GM19099 (cell line): Measurements from ENCODE around the gene ARHGEF4.

ENCODE experiments used
- POLR2A ChIP-seq: IDR thresholded peaks from 3 replicates; pipeline ENCODE4 v1.6.1; 2011; ENCODE audit warnings: low read depth; ENCODE audit not compliant: insufficient read length; ENCODE audit errors: extremely low read depth

Gene ARHGEF4

DNA sequence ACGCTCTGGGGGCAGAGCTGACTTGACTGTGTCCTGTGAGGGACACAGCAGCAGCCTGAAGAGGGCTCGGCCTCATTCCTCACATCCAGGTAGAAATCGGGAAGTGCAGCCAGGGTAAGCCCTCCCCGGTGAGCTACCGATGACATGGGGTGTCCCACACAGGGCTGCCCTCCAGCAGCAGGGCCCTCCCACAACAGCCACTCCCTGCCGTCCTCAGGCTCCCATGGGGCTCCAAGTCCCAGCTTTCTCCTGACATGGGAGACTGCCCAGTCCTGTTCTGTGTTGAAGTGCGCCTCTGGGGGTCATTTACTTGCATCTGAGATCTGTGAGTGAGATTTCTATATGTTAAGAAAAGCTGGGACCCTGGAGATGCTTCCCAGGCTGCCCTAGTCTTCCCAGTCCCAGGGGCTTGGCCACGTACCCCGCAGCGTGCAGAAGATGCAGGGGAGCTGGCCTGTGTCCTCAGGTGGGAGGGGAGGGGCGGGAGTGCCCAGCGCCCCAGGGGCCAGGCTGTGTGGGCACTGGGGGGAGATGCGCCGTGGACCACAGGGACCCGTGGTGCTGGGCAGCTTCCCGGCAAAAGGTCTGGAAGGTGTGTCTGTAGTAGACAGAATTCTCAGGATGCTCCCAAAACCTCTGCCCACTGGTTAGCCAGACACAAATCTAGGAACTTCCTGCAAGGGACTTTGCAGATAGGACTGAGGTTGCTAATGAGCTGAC is 168.7 kb downstream of the ARHGEF4 start:
- TF ChIP-seq POLR2A, result no peak

DNA sequence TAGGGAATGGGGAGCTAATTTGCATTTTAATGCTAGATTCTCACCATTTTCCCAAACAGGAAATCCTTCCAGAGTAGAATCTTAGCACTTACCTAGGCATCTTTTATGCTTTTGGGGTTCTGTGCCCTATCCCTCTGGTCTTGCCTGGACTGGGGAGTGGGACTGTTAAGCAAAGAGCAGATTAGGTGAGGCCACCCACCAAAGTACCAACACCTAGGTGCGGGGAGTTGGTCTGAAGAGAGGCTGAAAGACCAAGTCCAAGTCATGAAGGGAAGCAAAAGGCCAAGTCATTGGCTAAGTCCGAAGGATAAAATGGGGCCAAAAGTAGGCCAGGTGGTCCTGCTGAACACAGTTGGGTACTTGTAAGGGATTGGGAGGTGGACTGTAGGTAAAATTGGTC is 169.8 kb downstream of the ARHGEF4 start:
- no peak for TF ChIP-seq POLR2A

DNA sequence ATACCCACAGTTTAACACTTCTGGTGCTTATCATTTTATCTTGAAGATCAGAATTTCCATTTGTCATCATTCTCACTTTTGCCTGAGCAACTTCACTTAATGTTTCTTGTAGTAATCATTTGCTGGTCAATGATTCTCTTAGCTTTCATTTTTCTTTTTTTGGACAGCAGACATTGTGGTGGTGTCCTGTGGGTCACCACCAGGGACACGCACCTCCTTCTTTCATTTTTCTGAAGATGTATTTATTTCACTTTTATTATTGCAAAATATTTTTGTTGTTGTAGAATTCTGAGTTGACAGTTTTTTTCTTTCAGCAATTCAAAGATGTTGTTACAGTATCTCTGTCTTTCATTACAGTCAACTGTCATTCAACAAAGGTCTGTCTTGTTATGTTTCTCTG is 172.3 kb downstream of the ARHGEF4 start:
- no peak for TF ChIP-seq POLR2A

DNA sequence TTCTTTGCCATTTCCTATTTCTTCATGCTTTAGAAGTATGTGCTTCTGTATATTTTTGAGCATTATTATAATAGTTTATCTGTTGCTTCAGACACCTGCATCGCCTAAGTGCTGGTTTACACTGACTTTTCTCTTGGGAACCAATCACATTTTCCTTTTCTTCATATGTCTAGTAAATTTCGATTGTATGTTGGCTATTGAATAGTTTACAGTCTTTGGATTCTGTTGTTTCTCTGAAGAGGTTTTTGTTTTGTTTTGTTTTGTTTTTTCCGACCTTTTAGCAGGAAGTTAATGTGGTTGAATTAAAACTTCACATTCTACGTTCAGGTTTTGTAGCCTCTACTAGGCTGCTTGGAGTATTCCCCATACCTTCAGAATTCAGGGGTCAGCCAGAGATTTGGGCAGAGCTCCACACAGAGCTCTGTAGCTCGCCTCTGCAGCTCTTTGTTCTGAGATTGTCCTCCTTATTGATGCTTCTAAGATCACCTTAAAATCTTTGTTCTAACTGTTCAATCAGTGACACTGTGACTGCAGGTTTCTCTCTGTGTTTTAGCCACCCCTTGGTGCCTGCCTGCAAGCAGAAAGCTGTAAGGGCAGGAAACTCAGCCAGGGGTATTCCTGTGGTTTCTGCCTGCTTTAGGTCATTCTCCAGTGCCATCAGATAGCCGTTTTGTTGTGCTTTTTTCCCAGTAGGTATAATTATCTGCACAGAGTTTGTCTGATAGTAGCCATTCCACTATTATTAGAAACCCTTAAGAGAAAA is 173.2 kb downstream of the ARHGEF4 start:
- no peak for TF ChIP-seq POLR2A

DNA sequence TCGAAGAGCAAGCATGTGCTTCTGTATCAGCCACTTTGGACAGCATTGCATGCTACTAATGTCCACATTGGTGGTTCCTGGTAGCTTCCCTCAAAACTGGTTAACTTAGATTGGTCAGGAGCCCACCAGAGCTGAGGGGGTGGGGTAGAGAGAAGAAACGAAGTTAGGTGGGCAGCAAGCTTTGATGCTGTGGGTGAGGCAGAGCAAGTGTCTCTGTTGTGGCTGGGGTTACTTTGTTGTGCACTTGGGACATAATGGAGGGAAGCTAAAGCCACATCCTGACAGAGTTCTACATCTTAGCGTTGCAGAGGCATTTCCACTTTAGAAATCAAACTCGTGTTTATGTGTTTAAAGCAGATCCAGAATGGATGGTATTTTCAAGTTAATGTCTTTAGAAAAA is 173.9 kb downstream of the ARHGEF4 start:
- no peak for TF ChIP-seq POLR2A

DNA sequence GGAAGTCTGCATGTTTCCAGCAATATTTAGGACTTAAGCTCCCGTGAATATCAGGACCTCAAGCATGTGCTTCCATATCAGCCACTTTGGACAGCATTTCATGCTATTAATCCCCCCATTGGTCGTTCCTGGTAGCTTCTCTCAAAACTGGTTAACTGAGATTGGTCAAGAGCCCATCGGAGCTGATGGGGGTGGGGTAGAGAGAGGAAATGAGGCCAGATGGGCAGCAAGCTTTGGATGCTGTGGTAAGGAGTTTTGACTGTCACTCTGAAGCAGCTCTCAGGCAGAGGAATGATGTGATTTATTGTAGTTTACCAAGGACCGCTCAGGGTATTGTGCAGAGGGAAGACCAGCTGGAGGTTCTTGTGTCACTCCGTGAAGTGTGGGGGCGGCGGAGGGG is 174.8 kb downstream of the ARHGEF4 start:
- no peak for TF ChIP-seq POLR2A

DNA sequence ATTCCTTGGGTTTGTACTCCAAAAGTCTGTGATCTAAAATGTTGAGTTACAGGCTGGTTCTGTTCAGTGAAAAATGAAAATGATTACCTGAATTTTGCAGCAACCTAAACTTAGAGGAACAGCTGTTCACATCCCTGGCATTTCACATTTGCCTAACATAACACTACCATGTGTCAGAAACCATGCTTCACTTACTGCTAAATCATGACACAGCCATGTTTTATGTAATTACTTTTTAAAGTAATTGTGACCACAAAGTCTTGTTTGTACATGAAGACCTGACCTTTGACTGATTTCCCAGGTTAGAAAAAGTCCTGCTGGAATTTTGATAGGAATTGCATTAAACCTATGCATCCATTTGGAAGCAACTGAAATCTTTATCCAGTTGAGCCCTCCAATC is 177.4 kb downstream of the ARHGEF4 start:
- TF ChIP-seq POLR2A, result no peak

DNA sequence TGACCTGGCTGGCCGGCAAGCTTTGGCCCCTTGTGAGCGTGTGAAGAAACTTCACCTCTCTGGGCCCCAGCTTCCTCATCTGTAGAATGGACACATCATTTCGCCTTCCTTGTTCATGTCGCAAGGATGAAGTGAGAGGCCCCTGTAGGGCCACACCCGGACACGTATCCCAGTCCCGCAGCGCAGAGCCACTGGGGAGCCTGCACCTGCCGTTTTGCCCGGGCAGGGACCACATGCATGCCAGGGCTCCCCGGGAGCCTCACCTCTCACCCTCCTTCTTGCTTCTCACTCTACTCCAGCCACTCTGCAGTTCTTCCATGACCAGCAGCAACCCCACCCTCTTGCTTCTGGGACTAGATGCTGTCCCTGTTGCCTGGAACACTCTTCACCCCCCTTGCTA is 179.1 kb downstream of the ARHGEF4 start:
- TF ChIP-seq POLR2A, result no peak

DNA sequence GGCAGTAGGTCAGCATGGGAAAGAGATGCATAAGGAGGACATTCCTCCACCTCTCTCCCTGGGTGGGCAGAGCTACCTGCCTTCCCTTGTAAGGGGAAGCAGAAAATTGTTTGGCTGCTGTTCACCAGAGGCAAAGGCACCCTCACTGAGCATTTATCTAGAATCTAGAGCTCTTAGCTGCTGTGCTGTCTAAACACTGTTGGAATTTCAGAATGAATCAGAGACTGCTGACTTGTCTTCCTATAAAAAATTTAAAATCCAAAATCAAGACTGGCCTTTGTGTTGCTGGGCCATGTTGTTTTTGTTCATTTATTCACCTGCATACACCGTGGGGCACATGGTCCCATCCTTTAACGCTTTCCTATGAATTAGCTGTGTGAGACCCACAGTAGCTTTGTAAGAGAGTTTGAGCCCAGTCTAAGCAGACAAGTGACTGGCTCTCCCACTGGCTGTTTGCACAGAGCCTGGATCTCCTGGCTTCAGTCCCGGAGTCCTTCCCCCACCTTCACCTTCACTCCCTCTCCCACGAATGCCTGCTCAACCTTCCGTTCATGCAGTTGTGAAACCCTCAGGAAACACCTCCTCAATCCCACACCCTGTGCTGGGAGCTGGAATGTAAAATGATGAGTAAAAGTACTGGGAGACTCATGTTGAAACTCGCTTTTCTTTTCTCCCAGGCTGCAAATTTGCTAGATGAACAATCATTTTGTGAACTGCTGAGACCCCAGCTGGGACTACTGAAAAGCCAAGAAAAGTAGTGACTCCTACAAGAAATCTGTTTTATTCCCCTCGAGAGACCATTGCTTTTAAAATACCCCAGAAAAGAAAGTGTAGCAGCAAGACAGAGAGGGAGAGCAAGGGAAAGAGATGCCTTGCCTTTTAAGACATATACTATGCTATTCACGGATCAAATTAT is 180.4 kb downstream of the ARHGEF4 start:
- TF ChIP-seq POLR2A, result no peak

DNA sequence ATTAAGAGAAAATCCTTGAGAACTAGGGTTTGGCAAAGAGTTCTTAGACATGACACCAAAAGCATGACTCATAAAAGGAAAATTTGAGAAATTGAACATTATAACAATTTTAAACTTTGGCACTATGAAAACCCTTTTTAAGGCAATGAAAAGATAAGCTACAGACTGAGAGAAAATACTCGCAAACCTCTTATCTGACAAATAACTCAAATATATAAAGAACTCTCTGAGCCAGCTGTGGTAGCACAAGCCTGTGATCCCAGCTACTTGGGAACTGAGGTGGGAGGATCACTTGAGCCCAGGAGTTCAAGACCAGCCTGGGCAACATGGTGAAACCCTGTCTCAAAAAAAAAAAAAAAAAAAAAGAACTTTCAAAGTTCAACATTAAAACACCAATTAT is 186.0 kb downstream of the ARHGEF4 start:
- no peak for TF ChIP-seq POLR2A

DNA sequence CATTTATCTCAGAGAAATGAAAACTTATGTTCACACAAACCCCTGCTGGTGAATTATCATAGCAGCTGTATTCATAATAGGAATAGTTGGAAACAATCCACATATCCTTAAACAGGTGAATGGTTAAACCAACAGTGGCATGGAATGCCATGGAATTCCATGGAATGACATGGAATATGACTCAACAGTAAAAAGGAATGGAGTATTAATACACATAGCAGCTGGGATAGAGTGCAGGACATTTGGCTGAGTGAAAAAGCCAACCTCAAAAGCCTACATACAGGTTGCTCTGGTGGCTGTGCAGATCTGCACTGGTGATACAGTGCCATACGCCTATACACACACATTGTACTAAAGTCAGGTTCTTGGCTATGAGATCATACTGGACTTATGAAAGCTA is 187.0 kb downstream of the ARHGEF4 start:
- no peak for TF ChIP-seq POLR2A

DNA sequence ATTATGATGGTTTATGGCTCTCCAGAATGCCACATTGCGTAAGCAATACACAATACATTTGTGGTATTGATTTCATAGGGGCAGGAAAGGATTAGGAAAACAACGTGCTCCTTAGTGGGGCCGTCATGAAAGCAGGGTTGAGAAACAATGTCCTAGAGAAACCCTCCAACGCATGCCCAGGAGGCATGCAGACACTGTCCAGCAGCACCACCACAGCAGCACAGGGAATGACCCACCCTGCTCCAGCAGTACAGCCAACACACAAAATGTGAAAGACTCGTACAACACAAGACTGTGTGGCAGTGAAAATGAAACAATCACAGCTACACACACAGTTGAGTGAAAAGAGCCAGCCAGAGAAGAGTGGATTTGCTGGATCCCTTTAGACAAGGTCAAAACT is 190.2 kb downstream of the ARHGEF4 start:
- TF ChIP-seq POLR2A, result no peak

DNA sequence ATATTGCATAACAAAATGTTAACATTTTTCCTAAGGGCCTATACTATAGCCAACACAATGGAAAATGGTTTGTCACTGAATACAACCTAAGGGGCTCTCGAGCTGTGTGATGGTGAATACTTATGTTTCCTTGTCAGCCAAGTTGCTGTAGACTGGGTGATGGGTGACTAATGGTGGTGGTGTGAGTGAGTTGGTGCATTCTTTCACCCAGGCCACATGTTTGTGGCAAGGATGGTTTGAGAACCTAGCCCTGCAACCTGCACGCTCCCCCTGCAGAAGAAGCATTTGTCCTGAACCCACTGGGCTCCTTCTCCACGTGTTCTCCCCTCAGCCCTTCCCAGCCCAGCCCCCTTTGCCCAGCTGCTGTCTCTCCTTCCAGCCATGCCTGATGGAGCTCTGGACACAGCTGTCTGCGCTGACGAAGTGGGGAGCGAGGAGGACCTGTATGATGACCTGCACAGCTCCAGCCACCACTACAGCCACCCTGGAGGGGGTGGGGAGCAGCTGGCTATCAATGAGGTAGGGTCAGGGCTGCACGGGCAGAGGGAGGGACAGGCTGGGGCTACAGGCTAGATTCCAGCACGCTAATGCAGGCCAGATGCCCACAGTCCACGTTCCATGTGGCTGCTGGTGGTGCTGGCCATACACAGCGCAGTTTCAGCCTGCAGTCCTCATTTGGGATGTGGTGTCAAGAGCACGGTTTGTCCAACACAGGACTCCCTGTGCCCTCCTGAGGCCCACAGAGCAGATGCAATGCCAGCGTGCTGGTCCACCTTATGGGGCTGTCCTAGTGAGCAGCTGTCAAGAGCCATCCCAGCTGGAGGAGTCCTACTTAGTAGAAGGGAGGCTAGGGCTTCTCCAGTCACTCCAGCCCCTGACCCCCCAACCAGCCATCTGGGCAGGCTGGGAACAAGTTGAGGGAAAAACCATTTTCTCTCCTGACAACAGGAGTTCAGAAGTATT is 191.1 kb downstream of the ARHGEF4 start:
- no peak for TF ChIP-seq POLR2A

DNA sequence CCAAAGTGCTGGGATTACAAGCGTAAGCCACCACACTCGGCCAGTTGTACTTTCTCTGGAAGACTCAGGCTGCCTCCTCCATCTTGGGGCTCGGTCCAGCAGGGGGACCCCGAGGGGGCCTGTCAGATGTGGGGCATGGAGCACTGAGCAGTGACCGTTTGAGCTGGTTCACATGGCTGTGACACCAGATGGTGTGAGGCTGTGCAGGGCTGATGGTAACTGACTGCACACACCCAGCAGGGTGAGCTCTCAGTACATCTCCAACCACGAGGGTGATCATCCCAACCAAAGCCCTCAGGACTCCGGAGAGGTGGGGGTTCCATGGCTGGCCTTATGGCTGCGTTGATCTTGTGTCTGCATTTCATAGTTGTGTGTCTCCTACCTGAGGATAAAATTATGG is 193.1 kb downstream of the ARHGEF4 start:
- no peak for TF ChIP-seq POLR2A
